NCI-H510A treated with DMSO at 0.1 percent for 48 hours (cell line): ENCODE measurements around the gene SLC24A3.
A peak's percentile ranks its signal among the peaks of the same experiment; 100 is the strongest.

Experiments used
- DNase-seq: peaks from one replicate; lab custom pipeline; 2025; lab: John Stamatoyannopoulos, UW

SLC24A3 gene

GRCh38 chr20:19212469-19212815 lies at the start of gene SLC24A3:
TSS of gene SLC24A3 (plus strand) at chr20:19212642.
- DNase-seq = peak; percentile 76

- DNase-seq = no peak
Measured at GRCh38 chr20:19170148-19170547, 42.3 kb upstream of the SLC24A3 start.

GRCh38 chr20:19172637-19173036 lies 39.8 kb upstream of the SLC24A3 start:
- DNase-seq = no peak

GRCh38 chr20:19176470-19177052 lies 35.9 kb upstream of the SLC24A3 start:
- no peak for DNase-seq

GRCh38 chr20:19181552-19181951 lies 30.9 kb upstream of the SLC24A3 start:
- no peak for DNase-seq

- DNase-seq = no peak
Measured at GRCh38 chr20:19185083-19185482, 27.4 kb upstream of the SLC24A3 start.

GRCh38 chr20:19193349-19193748 lies 19.1 kb upstream of the SLC24A3 start:
- DNase-seq = no peak

- DNase-seq = peak; percentile 79
Measured at GRCh38 chr20:19205981-19206396, 6.5 kb upstream of the SLC24A3 start.

- DNase-seq = no peak
Measured at GRCh38 chr20:19207541-19207940, 4.9 kb upstream of the SLC24A3 start.

- peak; percentile 32 for DNase-seq
Measured at GRCh38 chr20:19210391-19211155, 1.9 kb upstream of the SLC24A3 start.

- no peak for DNase-seq
Measured at GRCh38 chr20:19211252-19211651, 1.2 kb upstream of the SLC24A3 start.

GRCh38 chr20:19211661-19212468 lies 577 bp upstream of the SLC24A3 start:
- DNase-seq = peak; percentile 82

- peak; percentile 78 for DNase-seq
Measured at GRCh38 chr20:19212821-19213502, 520 bp downstream of the SLC24A3 start.

GRCh38 chr20:19213946-19214490 lies 1.6 kb downstream of the SLC24A3 start:
- no peak for DNase-seq

- no peak for DNase-seq
Measured at GRCh38 chr20:19218411-19218810, 6.0 kb downstream of the SLC24A3 start.

GRCh38 chr20:19222520-19223040 lies 10.1 kb downstream of the SLC24A3 start:
- DNase-seq = no peak

GRCh38 chr20:19223640-19224039 lies 11.2 kb downstream of the SLC24A3 start:
- no peak for DNase-seq

GRCh38 chr20:19231359-19232035 lies 19.1 kb downstream of the SLC24A3 start:
- no peak for DNase-seq

- no peak for DNase-seq
Measured at GRCh38 chr20:19232997-19233794, 20.8 kb downstream of the SLC24A3 start.

GRCh38 chr20:19236371-19237055 lies 24.1 kb downstream of the SLC24A3 start:
- DNase-seq = no peak
